GM12878 (cell line): ENCODE data around the gene SLCO6A1. TPM values are rescaled to one million over a fixed set of nuclear protein-coding genes. Genes with fewer than 3 reads are reported as not detected.

Experiments used
- ATAC-seq: fragments of 200-7000 bp; cut with Tn5 transposase; 3 replicates; pipeline ENCODE4 v1.9.1; 2020; ENCODE audit warnings: mild to moderate bottlenecking, moderate library complexity
- BruUV-seq: library from RNA; stranded (reverse); fragments of 400-500 nt; replicated peaks from 2 replicates; lab custom pipeline; 2021; lab: Mats Ljungman, UMichigan
- CTCF ChIA-PET: fragments of 300-600 bp; sonication (Branson Sonifier 250); formaldehyde crosslinking; extraction: SDS; loops from one replicate; lab custom pipeline; 2021; ENCODE audit warnings: inconsistent platforms; lab: Yijun Ruan, JAX
- POLR2A ChIA-PET: fragments of 350-600 bp; formaldehyde crosslinking; extraction: SDS; loops from one replicate; lab custom pipeline; 2021; ENCODE audit warnings: inconsistent platforms; lab: Charles Lee
- RAD21 ChIA-PET: fragments of 300-600 bp; sonication (Branson Sonifier 250); formaldehyde crosslinking; loops from one replicate; lab custom pipeline; 2023; ENCODE audit warnings: antibody characterized with exemption; ENCODE audit not compliant: unreplicated experiment; lab: Charles Lee
- SMC1A ChIA-PET: fragments of 300-600 bp; sonication (Branson Sonifier 250); formaldehyde crosslinking; loops from one replicate; lab custom pipeline; 2023; ENCODE audit not compliant: unreplicated experiment, uncharacterized antibody; lab: Charles Lee
- DNase-seq: peaks from one replicate; pipeline ENCODE4 v3.0.0-alpha.2; 2011; ENCODE audit warnings: low read depth, low spot score
- FAIRE-seq: peaks from 3 replicates; lab custom pipeline; 2011; peaks lifted over from hg19 to GRCh38; lab: Jason Lieb, UNC
- H2AFZ ChIP-seq: 2 replicates; pipeline ENCODE4 v1.6.0; 2011; ENCODE audit warnings: low read depth, low read length, control low read depth; ENCODE audit not compliant: control insufficient read depth
- H3K27ac ChIP-seq: 2 replicates; pipeline ENCODE4 v1.5.1; 2011; ENCODE audit warnings: control low read depth; ENCODE audit not compliant: control insufficient read depth, insufficient read depth
- H3K27me3 ChIP-seq, 2 experiments: replicated peaks in 1 of 2; 2 replicates each; pipeline versions ENCODE4 v1.6.0 to v1.6.1; 2011; ENCODE audit warnings: low read length in 1 of 2; ENCODE audit not compliant: control insufficient read depth in 2 of 2, insufficient read depth in 2 of 2
- H3K36me3 ChIP-seq, 2 experiments: 2 replicates each; pipeline ENCODE4 v1.5.1; 2011; ENCODE audit warnings: low read length in 1 of 2; ENCODE audit not compliant: control insufficient read depth in 2 of 2, insufficient read depth in 2 of 2
- H3K4me1 ChIP-seq: 2 replicates; pipeline ENCODE4 v1.6.1; 2011; ENCODE audit warnings: mild to moderate bottlenecking, low read length, moderate library complexity, mixed read lengths; ENCODE audit not compliant: control insufficient read depth, insufficient read depth
- H3K4me2 ChIP-seq: 2 replicates; pipeline ENCODE4 v1.6.0; 2011; ENCODE audit warnings: control low read depth; ENCODE audit not compliant: control insufficient read depth, insufficient read depth
- H3K4me3 ChIP-seq: fragments of 200-600 bp; sonication (generic); 2 replicates; pipeline ENCODE4 v1.5.1; 2016
- H3K79me2 ChIP-seq: 2 replicates; pipeline ENCODE4 v1.6.0; 2011; ENCODE audit warnings: low read length; ENCODE audit not compliant: control insufficient read depth, insufficient read depth
- H3K9ac ChIP-seq: 2 replicates; pipeline ENCODE4 v1.8.0; 2011; ENCODE audit warnings: low read length, control low read depth, mixed read lengths; ENCODE audit not compliant: control insufficient read depth, insufficient read depth
- H3K9me3 ChIP-seq: replicated peaks from 3 replicates; pipeline ENCODE4 v1.5.1; 2011; ENCODE audit warnings: mild to moderate bottlenecking, low read length; ENCODE audit not compliant: control insufficient read depth, insufficient read depth
- H4K20me1 ChIP-seq: 2 replicates; pipeline ENCODE4 v1.6.0; 2011; ENCODE audit not compliant: control insufficient read depth, insufficient read depth
- CBX5 ChIP-seq: sonication (generic); IDR thresholded peaks from 2 replicates; pipeline ENCODE4 v1.6.1; 2016; ENCODE audit warnings: low read depth, moderate library complexity, mild to moderate bottlenecking, inconsistent platforms
- CHD1 ChIP-seq: IDR thresholded peaks from 2 replicates; pipeline ENCODE4 v1.6.1; 2012; ENCODE audit warnings: low read depth, low read length, improper control_type of control experiment
- IKZF1 ChIP-seq: fragments of 450-650 bp; conservative IDR thresholded peaks from 2 replicates; pipeline ENCODE4 v1.6.1; 2017; ENCODE audit warnings: antibody characterized with exemption, mild to moderate bottlenecking
- NFYB ChIP-seq: IDR thresholded peaks from 2 replicates; pipeline ENCODE4 v1.6.1; 2011; ENCODE audit warnings: low read depth, mild to moderate bottlenecking, low read length, improper control_type of control experiment, moderate library complexity; ENCODE audit not compliant: insufficient read depth
- NRF1 ChIP-seq: conservative IDR thresholded peaks from 2 replicates; pipeline ENCODE4 v1.6.1; 2011; ENCODE audit warnings: mild to moderate bottlenecking, low read depth, low read length, improper control_type of control experiment
- POU2F2 ChIP-seq: IDR thresholded peaks from 3 replicates; pipeline ENCODE4 v1.6.1; 2011; ENCODE audit warnings: low read depth, mild to moderate bottlenecking, low read length, borderline replicate concordance
- PRDM15 ChIP-seq: fragments of 450-650 bp; formaldehyde crosslinking; IDR thresholded peaks from 2 replicates; pipeline ENCODE4 v1.4.0; 2020; ENCODE audit warnings: mild to moderate bottlenecking, moderate library complexity
- RCOR1 ChIP-seq: conservative IDR thresholded peaks from 2 replicates; pipeline ENCODE4 v1.6.1; 2012; ENCODE audit warnings: low read depth, low read length, improper control_type of control experiment
- TCF12 ChIP-seq: IDR thresholded peaks from 2 replicates; pipeline ENCODE4 v1.6.1; 2011; ENCODE audit warnings: low read depth, mild to moderate bottlenecking, low read length
- ZNF687 ChIP-seq: fragments of 450-650 bp; IDR thresholded peaks from 2 replicates; pipeline ENCODE4 v1.6.1; 2017; ENCODE audit warnings: mild to moderate bottlenecking, moderate library complexity
- WGBS: methylation state at CpG from one replicate; pipeline ENCODE4 v1.1.6; 2016; ENCODE audit warnings: low lambda C conversion rate; ENCODE audit not compliant: insufficient replicate concordance, insufficient coverage; ENCODE audit errors: missing lambda C conversion rate; 5-methylcytosine and 5-hydroxymethylcytosine counted together
- in situ Hi-C: fragments of 300-500 bp; cut with MboI; formaldehyde crosslinking; loops from 9 replicates; pipeline ENCODE4 v1.14.3; 2018; ENCODE audit warnings: mixed read lengths
- intact Hi-C: fragments of 100-400 bp; cut with micrococcal nuclease; formaldehyde crosslinking; loops from one replicate; pipeline ENCODE4 v1.14.2; 2022; ENCODE audit not compliant: unreplicated experiment
- polyA plus RNA-seq, 11 experiments: library from polyadenylated mRNA; depleted of rRNA in 4 of 11; unstranded in 6 of 11; stranded (reverse) in 5 of 11; fragments of >200 nt; fragmentation: Nextera tagmentation in 4 of 11; fragmentation: Illumina TruSeq in 1 of 11; extraction: Ambion mirVana in 4 of 11; extraction: Trizol in 1 of 11; gene quantifications; 1 replicate in 1 of 11; 2 replicates in 10 of 11; pipeline versions ENCODE4 v1.2.1 to v1.2.3, GENCODE V29; 2011 to 2016; ENCODE audit warnings: inconsistent platforms in 2 of 11, missing spikeins in 2 of 11, low read depth in 1 of 11
- total RNA-seq, 4 experiments: library from RNA; depleted of rRNA in 3 of 4; stranded (reverse); fragments of >200 nt in 3 of 4; fragmentation: Illumina TruSeq in 1 of 4; extraction: Trizol in 1 of 4; gene quantifications; 2 replicates each; pipeline versions ENCODE4 v1.2.1 to v1.2.3, GENCODE V29; 2013 to 2021
- TF ChIP-seq, protein P1 (sequence below): IDR thresholded peaks from 2 replicates; pipeline ENCODE4 v1.6.1; 2012; ENCODE audit warnings: mild to moderate bottlenecking, low read depth, low read length

The SLCO6A1 gene
- total and polyA plus RNA-seq, 10 of the 15 experiments (the other 5 are each of a cell fraction or from before 2014, with no cell fraction given), result not detected

DNA sequence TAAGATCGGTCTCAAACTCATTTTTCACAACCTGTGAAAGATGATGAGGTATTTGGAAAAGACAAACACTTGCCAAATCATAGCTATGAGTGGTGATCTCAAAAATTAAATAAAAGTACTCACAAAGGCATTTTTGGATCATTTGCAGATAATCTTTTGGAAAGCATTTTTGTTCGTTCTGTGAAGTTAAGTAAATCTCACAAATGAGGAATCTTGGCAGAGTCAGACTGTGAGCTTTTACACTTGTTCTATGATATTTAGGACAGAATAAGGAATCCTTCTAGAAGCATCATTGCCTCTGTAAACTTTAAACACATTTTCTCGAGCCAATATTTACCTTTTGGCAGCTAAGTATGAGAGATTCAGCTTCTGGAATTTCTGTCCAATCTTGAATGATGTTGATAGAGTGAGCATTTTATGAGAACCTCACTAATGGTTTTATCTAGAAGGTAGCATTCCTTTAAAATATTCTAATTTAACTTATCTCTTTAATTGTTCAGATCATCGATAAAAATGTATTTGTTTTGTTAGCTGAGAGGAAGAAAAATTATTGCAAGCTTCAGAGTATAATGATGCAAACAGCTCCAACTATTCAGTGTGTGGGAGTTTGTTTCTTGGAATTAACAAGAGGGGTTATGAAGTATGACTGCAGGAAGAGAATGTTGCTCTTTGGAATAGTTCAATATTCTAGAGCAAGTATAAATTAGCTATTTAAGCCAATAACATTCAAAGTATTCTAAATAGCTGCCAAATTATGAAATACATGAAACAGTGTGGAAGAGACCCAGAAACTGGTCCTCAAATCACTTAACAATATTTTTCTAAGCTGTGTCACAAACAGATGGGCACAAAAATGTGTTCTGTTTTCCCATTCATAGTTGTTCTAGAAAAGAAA lies 48.6 kb upstream of the SLCO6A1 start:
- ChIA-PET SMC1A (interaction anchor here (1.1 to 1.6 kb wide), 4 partner anchors 9 to 257 kb away, joined by 3 to 5 read pairs (median 4); no protein-coding TSS in a partner anchor), POLR2A (no interaction called here)
- in situ Hi-C loops, result no loop called here
- no peak for TF ChIP-seq CHD1
- TF ChIP-seq NRF1, result no peak
- TF ChIP-seq POU2F2, result no peak
- TF ChIP-seq, protein P1, sequence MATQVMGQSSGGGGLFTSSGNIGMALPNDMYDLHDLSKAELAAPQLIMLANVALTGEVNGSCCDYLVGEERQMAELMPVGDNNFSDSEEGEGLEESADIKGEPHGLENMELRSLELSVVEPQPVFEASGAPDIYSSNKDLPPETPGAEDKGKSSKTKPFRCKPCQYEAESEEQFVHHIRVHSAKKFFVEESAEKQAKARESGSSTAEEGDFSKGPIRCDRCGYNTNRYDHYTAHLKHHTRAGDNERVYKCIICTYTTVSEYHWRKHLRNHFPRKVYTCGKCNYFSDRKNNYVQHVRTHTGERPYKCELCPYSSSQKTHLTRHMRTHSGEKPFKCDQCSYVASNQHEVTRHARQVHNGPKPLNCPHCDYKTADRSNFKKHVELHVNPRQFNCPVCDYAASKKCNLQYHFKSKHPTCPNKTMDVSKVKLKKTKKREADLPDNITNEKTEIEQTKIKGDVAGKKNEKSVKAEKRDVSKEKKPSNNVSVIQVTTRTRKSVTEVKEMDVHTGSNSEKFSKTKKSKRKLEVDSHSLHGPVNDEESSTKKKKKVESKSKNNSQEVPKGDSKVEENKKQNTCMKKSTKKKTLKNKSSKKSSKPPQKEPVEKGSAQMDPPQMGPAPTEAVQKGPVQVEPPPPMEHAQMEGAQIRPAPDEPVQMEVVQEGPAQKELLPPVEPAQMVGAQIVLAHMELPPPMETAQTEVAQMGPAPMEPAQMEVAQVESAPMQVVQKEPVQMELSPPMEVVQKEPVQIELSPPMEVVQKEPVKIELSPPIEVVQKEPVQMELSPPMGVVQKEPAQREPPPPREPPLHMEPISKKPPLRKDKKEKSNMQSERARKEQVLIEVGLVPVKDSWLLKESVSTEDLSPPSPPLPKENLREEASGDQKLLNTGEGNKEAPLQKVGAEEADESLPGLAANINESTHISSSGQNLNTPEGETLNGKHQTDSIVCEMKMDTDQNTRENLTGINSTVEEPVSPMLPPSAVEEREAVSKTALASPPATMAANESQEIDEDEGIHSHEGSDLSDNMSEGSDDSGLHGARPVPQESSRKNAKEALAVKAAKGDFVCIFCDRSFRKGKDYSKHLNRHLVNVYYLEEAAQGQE, result no peak
- TF ChIP-seq TCF12, result no peak
- TF ChIP-seq ZNF687, result no peak
- TF ChIP-seq IKZF1, result no peak
- no peak for TF ChIP-seq NFYB
- no peak for TF ChIP-seq RCOR1
- TF ChIP-seq CBX5, result no peak
- TF ChIP-seq PRDM15 (CRISPR knock-in tag), result no peak

More for the DNA sequence above, 48.6 kb upstream of the SLCO6A1 start:
- no peak overlapping the region for H3K4me3 ChIP-seq
- no peak for ATAC-seq
- H3K27ac ChIP-seq, result no peak overlapping the region
- ChIA-PET CTCF (interaction anchor here (0.6 to 6.5 kb wide), 5 partner anchors 10 to 703 kb away, joined by 3 to 41 read pairs (median 7); no protein-coding TSS in a partner anchor), RAD21 (interaction anchor here (0.8 to 1.3 kb wide), 2 partner anchors 14 to 252 kb away, joined by 3 read pairs; no protein-coding TSS in a partner anchor)
- H3K79me2 ChIP-seq, result no peaks in the 10 kb centered on the region
- H3K9ac ChIP-seq, result no peak overlapping the region
- H2AFZ ChIP-seq, result no peak overlapping the region
- no peak overlapping the region for H3K4me2 ChIP-seq
- H3K9me3 ChIP-seq, result no peaks in the 10 kb centered on the region
- no peaks in the 10 kb centered on the region for H3K36me3 ChIP-seq
- no peak for FAIRE-seq
- 11% methylated on average over 4 of the region's 4 CpGs for WGBS
- no peaks in the 10 kb centered on the region for H3K4me1 ChIP-seq
- intact Hi-C loops, result no loop called here
- BruUV-seq, result no TSS peak
- no peaks in the 10 kb centered on the region for H3K27me3 ChIP-seq
- no peak for DNase-seq
- no peaks in the 10 kb centered on the region for H4K20me1 ChIP-seq
